Glutamatergic neuron (in vitro differentiated cells): Measurements from ENCODE around the gene ADGRL3. TPM values are rescaled to one million over a fixed set of nuclear protein-coding genes. Genes with fewer than 3 reads are reported as not detected.

Experiments
- DNase-seq: peaks from one replicate; pipeline ENCODE4 v3.0.0; 2022
- H3K27ac Mint-ChIP-seq: one replicate; pipeline ENCODE4 v1.8.0; 2020; ENCODE audit warnings: mild to moderate bottlenecking, mixed read lengths, inconsistent platforms; ENCODE audit not compliant: unreplicated experiment
- H3K27me3 Mint-ChIP-seq: one replicate; pipeline ENCODE4 v1.8.0; 2020; ENCODE audit warnings: mild to moderate bottlenecking, moderate library complexity, mixed read lengths, inconsistent platforms; ENCODE audit not compliant: unreplicated experiment
- H3K36me3 Mint-ChIP-seq: one replicate; pipeline ENCODE4 v1.8.0; 2020; ENCODE audit warnings: mild to moderate bottlenecking, mixed read lengths, inconsistent platforms; ENCODE audit not compliant: unreplicated experiment
- H3K4me1 Mint-ChIP-seq: one replicate; pipeline ENCODE4 v1.8.0; 2020; ENCODE audit warnings: mild to moderate bottlenecking, low read depth, mixed read lengths, inconsistent platforms; ENCODE audit not compliant: unreplicated experiment
- H3K4me3 Mint-ChIP-seq: one replicate; pipeline ENCODE4 v1.8.0; 2020; ENCODE audit warnings: mild to moderate bottlenecking, mixed read lengths, inconsistent platforms; ENCODE audit not compliant: unreplicated experiment
- H3K9me3 Mint-ChIP-seq: one replicate; pipeline ENCODE4 v1.8.0; 2020; ENCODE audit warnings: mild to moderate bottlenecking, moderate library complexity, mixed read lengths, inconsistent platforms; ENCODE audit not compliant: unreplicated experiment
- CTCF ChIP-seq: fragments of 200-600 bp; sonication (generic); IDR thresholded peaks from one replicate; pipeline ENCODE4 v1.5.0; 2021; ENCODE audit not compliant: partially characterized antibody, unreplicated experiment
- total RNA-seq: library from RNA; stranded (reverse); fragmentation: NEBNext Ultra II Directional; extraction: Animal tissue kit (Norgen Biotek cat#: 25700); gene quantifications from one replicate; pipeline ENCODE4 v1.2.1, GENCODE V29; 2021; ENCODE audit not compliant: unreplicated experiment

ADGRL3 gene
- total RNA-seq, 1 donor from 2014 or later, result 193 TPM

- peaks cover 31% of the 10 kb centered on the region for H3K4me1 Mint-ChIP-seq
- peaks cover 13% of the 10 kb centered on the region for H3K9me3 Mint-ChIP-seq
- H3K36me3 Mint-ChIP-seq, result peaks cover 12% of the 10 kb centered on the region
- DNase-seq, result no peak
- peak overlapping the region; percentile 45 for H3K27ac Mint-ChIP-seq
- no peak for TF ChIP-seq CTCF
- H3K27me3 Mint-ChIP-seq, result peaks cover 1% of the 10 kb centered on the region
- H3K4me3 Mint-ChIP-seq, result no peak overlapping the region
Observed at GRCh38 chr4:61533140-61533539, 333.0 kb downstream of the ADGRL3 start.

GRCh38 chr4:61540944-61541343 lies 340.8 kb downstream of the ADGRL3 start:
- no peak for DNase-seq
- H3K27ac Mint-ChIP-seq, result no peak overlapping the region
- H3K36me3 Mint-ChIP-seq, result no peaks in the 10 kb centered on the region
- H3K27me3 Mint-ChIP-seq, result peaks cover 7% of the 10 kb centered on the region
- peak overlapping the region; percentile 34 for H3K4me3 Mint-ChIP-seq
- no peak for TF ChIP-seq CTCF
- H3K4me1 Mint-ChIP-seq, result peaks cover 20% of the 10 kb centered on the region
- H3K9me3 Mint-ChIP-seq, result peaks cover 6% of the 10 kb centered on the region

- Mint-ChIP-seq H3K36me3 (no peaks in the 10 kb centered on the region), H3K27me3 (peaks cover 7% of the 10 kb centered on the region), H3K4me1 (peaks cover 20% of the 10 kb centered on the region), H3K27ac (no peak overlapping the region), H3K4me3 (no peak overlapping the region), H3K9me3 (peaks cover 6% of the 10 kb centered on the region)
- DNase-seq, result no peak
- TF ChIP-seq CTCF, result no peak
Observed at GRCh38 chr4:61541459-61541858, 341.3 kb downstream of the ADGRL3 start.

DNA sequence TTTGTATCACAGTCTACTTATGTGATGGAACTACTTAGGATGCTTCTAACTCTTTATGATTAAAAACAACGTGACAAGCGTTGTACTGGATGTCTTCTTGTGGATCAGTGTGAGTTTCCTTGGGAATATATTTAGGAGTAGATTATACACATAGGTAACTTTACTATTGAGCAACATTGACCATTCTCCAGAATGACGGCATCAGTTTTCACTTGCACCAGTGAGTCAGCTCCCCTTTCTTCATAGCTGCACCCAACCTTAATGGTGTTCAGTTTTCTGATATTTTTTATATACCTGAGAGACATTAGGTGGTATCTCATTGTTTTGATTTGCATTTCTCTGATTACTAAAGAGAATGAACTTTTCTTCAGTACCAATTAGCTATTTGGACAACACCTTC lies 343.9 kb downstream of the ADGRL3 start:
- Mint-ChIP-seq H3K27ac (no peak overlapping the region), H3K9me3 (peaks cover 4% of the 10 kb centered on the region), H3K27me3 (peaks cover 3% of the 10 kb centered on the region), H3K4me3 (no peak overlapping the region), H3K4me1 (peaks cover 12% of the 10 kb centered on the region), H3K36me3 (no peaks in the 10 kb centered on the region)
- no peak for TF ChIP-seq CTCF
- DNase-seq, result no peak

GRCh38 chr4:61545902-61546480 lies 345.9 kb downstream of the ADGRL3 start:
- Mint-ChIP-seq H3K27ac (no peak overlapping the region), H3K36me3 (no peaks in the 10 kb centered on the region), H3K27me3 (no peaks in the 10 kb centered on the region), H3K4me3 (no peak overlapping the region), H3K9me3 (peaks cover 1% of the 10 kb centered on the region), H3K4me1 (peaks cover 1% of the 10 kb centered on the region)
- TF ChIP-seq CTCF, result no peak
- no peak for DNase-seq
